ENCODE data around the gene ABHD16A.

GRCh38 chr6:31642798-31643570 lies 60.1 kb downstream of the ABHD16A start:
- TF ChIP-seq EZH2 (IDR thresholded peaks at IDR 0.05), result no peak
- TF ChIP-seq POLR2AphosphoS5 (IDR thresholded peaks at IDR 0.05; ENCODE audit: borderline replicate concordance, low read depth, low read length), result no peak
- TF ChIP-seq FOXP2 (optimal IDR thresholded peaks at IDR 0.05; ENCODE audit: control extremely low read depth, extremely low read length, insufficient read depth), result no peak
